ENCODE measurements around the gene CES2.
"Not testable (repeated sequence)": the region's sequence is repeated elsewhere in the genome, so short reads cannot be mapped to it uniquely, and the experiment has no call there.

Gene CES2

GRCh38 chr16:66936462-66936861 lies 1.1 kb downstream of the CES2 start:
- no peak for DNase-seq (ENCODE audit: low read depth in 2 of 2)

GRCh38 chr16:66936889-66937554 lies 1.7 kb downstream of the CES2 start:
- DNase-seq (ENCODE audit: low read depth in 2 of 2) = no peak

DNA sequence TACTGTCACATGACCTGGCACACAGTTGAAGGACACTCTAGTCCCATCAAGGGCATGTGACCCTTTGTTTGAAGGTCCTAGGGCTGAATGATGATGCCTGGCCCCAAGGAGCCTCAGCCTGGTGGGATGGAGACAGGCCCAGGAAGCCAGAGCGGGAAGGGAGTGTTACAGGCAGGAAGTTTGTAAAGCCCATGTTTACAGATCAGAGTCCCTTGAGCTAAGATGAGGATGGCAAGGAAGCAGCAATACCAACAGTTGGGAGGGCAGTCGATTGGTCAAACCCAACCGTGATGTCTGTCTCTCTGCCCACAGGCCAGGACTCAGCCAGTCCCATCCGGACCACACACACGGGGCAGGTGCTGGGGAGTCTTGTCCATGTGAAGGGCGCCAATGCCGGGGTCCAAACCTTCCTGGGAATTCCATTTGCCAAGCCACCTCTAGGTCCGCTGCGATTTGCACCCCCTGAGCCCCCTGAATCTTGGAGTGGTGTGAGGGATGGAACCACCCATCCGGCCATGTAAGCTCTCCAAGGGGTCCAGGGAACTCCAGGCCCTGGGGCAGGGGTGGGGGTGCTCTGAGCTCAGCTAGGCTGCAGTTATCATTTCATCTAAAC lies 2.5 kb downstream of the CES2 start:
- no peak for DNase-seq (ENCODE audit: low read depth in 2 of 2)

GRCh38 chr16:66939366-66939765 lies 4.0 kb downstream of the CES2 start:
- DNase-seq (ENCODE audit: low read depth in 2 of 2) = no peak

DNA sequence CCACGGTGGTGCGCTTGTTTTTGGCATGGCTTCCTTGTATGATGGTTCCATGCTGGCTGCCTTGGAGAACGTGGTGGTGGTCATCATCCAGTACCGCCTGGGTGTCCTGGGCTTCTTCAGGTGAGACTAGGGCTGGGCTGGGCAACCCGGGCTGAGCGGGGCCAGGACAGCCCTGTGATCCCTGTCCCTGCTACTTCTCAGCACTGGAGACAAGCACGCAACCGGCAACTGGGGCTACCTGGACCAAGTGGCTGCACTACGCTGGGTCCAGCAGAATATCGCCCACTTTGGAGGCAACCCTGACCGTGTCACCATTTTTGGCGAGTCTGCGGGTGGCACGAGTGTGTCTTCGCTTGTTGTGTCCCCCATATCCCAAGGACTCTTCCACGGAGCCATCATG lies 4.9 kb downstream of the CES2 start:
- no peak for DNase-seq (ENCODE audit: low read depth in 2 of 2)

DNA sequence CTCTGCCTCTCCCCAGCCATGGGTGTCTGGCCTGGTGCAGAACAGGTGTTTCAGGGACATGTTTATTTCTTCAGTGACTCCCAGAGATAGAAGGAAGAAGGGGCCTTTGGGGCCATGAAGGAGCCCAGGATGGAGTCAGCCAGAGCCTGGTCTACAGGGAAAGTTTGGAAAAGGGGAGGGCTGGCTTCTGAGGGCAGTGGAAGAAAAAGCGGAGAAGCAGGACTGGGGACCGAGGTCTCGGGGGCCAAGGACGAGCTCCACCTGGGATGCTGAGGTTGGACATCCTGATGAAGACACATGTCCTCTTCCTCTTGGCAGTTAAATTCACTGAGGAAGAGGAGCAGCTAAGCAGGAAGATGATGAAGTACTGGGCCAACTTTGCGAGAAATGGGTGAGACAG lies 7.7 kb downstream of the CES2 start:
- DNase-seq (ENCODE audit: low read depth in 2 of 2) = no peak

GRCh38 chr16:66943426-66944053 lies 8.2 kb downstream of the CES2 start:
- no peak for DNase-seq (ENCODE audit: low read depth in 2 of 2)

- no peak for DNase-seq (ENCODE audit: low read depth in 2 of 2)
These were observed 8.7 kb downstream of the CES2 start for GRCh38 chr16:66944054-66944441.

- not testable (repeated sequence) for DNase-seq (ENCODE audit: low read depth in 2 of 2)
These were observed 9.7 kb downstream of the CES2 start for GRCh38 chr16:66944971-66945370.

- no peak for DNase-seq (ENCODE audit: low read depth in 2 of 2)
These were observed 10.6 kb downstream of the CES2 start for GRCh38 chr16:66945939-66946338.

DNA sequence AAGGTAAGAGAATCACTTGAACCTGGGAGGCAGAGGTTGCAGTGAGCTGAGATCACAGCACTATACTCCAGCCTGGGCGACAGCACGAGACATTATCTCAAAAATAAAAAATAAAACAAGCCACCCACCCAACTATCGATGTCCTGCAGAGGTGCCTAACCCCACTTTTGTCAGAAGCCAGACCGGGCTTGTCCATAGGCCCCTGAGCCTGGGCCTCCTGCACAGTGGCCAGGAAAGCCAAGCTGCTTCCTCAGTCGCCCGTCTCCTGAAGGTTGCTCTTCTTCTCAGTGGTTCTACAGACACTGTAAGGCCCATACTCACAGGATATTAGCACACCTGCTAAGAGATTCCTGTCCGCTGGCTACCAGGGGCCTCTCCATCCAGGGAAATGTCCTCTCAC lies 11.2 kb downstream of the CES2 start:
- no peak for DNase-seq (ENCODE audit: low read depth in 2 of 2)

- no peak for DNase-seq (ENCODE audit: low read depth in 2 of 2)
These were observed 11.6 kb downstream of the CES2 start for GRCh38 chr16:66946974-66947301.

GRCh38 chr16:66947302-66948065 lies 12.2 kb downstream of the CES2 start:
- DNase-seq (ENCODE audit: low read depth in 2 of 2) = peak; percentile 65 to 69

DNA sequence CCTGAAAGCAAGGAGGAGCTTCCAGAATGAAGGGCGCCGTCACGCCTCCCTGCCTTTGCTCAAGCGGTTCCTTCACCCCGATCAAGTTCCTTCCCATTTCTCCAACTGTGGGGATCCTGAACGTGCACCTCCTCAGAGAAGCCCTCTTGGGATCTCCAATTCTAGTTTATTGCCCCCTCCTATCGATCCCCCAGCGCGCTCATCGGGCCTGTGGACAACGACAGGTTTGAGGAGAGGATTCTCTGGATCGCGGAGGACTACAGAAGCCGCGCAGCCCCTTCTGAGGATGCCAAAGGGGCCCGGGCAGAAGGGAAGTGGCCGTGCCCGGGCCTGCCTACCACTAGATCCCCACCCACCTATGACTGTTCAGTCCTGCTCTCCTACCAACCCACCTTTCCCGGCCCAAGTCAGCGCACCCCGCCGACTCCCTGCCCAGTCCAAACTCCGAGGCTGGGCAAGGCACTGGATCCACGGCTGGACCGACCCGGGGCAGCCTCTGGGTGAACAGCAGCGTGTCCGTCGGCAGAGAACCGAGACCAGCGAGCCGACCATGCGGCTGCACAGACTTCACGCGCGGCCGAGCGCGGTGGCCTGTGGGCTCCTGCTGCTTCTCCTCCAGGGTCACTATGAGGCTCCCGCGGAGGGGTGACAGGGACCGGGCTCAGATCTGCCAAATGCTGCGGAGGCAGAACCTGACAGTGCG lies 13.0 kb downstream of the CES2 start:
- DNase-seq (ENCODE audit: low read depth in 2 of 2) = no peak

- no peak for DNase-seq (ENCODE audit: low read depth in 2 of 2)
These were observed 13.5 kb downstream of the CES2 start for GRCh38 chr16:66948837-66949225.

GRCh38 chr16:66949472-66949871 lies 14.2 kb downstream of the CES2 start:
- DNase-seq (ENCODE audit: low read depth in 2 of 2) = no peak

DNA sequence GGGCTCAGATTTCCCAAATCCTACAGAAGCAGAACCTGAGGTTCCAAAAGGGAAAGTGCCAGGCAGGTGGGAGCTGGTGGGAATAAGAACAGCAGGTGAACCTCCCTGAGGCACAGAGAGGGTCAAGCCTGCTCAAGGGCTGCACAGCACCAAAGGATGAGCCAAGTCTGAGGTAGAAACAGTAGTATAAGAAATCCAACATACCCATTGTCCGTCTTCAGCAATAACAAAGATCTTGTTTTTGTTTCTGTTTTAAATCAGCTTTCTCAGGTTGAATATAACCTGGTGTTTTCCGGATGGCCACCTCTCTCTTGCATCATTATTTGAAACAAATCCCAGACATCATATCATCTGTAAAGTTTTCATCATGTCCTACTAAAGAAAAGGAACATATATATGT lies 15.1 kb downstream of the CES2 start:
- no peak for DNase-seq (ENCODE audit: low read depth in 2 of 2)

DNA sequence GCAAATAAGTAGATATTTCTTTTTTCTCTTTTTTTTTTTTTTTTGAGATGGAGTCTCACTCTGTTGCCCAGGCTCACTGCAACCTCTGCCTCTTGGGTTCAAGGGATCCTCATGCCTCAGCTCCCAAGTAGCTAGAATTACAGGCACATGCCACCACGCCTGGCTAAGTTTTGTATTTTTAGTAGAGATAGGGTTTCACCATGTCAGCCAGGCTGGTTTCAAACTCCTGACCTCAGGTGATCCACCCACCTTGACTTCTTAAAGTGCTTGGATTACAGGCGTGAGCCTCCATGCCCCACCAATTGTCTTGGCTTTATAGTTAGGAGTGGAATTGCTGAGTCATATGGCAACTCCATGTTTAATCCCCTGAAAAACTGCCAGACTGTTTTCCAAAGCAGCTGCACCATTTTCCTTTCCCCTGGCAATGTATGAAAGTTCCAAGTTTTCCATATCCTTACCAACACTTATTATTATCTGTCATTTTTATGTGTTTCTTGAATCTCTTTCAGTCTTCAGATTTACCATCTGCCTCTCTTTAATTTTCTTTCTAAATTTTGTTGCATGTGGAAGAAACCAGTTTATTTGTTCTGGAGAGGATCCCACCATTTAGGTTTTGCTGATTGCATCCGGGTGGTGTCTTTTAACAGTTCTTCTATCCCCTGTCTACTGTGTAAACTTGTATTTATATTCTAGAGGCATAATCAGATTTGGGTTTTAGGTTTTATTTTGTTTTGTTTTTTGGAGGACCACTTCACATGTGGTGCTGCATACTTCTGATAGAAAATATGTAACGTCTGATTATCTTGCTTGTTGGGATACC lies 15.9 kb downstream of the CES2 start:
- DNase-seq (ENCODE audit: low read depth in 2 of 2) = no peak

GRCh38 chr16:66952430-66953110 lies 17.3 kb downstream of the CES2 start:
- DNase-seq (ENCODE audit: low read depth in 2 of 2) = no peak

GRCh38 chr16:66953462-66954096 lies 18.3 kb downstream of the CES2 start:
- DNase-seq (ENCODE audit: low read depth in 2 of 2) = no peak
